Left lung (tissue), 14 donors: ENCODE data around the gene DCC. TPM values are rescaled to one million over a fixed set of nuclear protein-coding genes. Genes with fewer than 3 reads are reported as not detected.

ENCODE experiments used
- ATAC-seq: fragments of 200-7000 bp; cut with Tn5 transposase; one replicate; pipeline ENCODE4 v1.9.1; 2020; ENCODE audit warnings: moderate library complexity
- DNase-seq, 4 donors: peaks; one replicate each; pipeline ENCODE4 v3.0.0-alpha.2; 2013 to 2020
- H3K27ac ChIP-seq, 2 donors: fragments of 200-600 bp; sonication (generic) in 1 of 2; one replicate each; pipeline versions ENCODE4 v1.5.0 to v1.8.0; 2020 to 2021
- H3K27me3 ChIP-seq, 2 donors: fragments of 200-600 bp; sonication (generic) in 1 of 2; one replicate each; pipeline versions ENCODE4 v1.5.0 to v1.8.0; 2020 to 2021
- H3K36me3 ChIP-seq, 2 donors: fragments of 200-600 bp; sonication (generic) in 1 of 2; one replicate each; pipeline versions ENCODE4 v1.5.0 to v1.8.0; 2020 to 2021
- H3K4me1 ChIP-seq, 2 donors: fragments of 200-600 bp; one replicate each; pipeline ENCODE4 v1.8.0; 2021
- H3K4me3 ChIP-seq, 2 donors: fragments of 200-600 bp; sonication (generic) in 1 of 2; one replicate each; pipeline versions ENCODE4 v1.5.0 to v1.8.0; 2020 to 2021; ENCODE audit warnings: mild to moderate bottlenecking in 1 of 2
- H3K9me3 ChIP-seq, 2 donors: fragments of 200-600 bp; sonication (generic) in 1 of 2; one replicate each; pipeline versions ENCODE4 v1.5.0 to v1.8.0; 2020 to 2021
- intact Hi-C, 2 donors: fragments of 100-400 bp; cut with DNase I; formaldehyde crosslinking; loops; one replicate each; pipeline versions ENCODE4 v1.11.2 to v1.14.2; 2022
- long read RNA-seq, 12 donors: library from polyadenylated mRNA in 2 of 12; unstranded in 2 of 12; transcript quantifications; one replicate each; pipeline ENCODE4 v2.0.0 and lab custom pipeline, GENCODE V29; 2019 to 2026
- polyA plus RNA-seq, 6 donors: library from polyadenylated mRNA; unstranded; fragments of 120-200 nt; gene quantifications; one replicate each; pipeline ENCODE4 v1.2.1, GENCODE V29; 2013; ENCODE audit not compliant: insufficient read length in 6 of 6
- total RNA-seq, 2 donors: library from RNA; stranded (reverse); fragmentation: NEBNext Ultra II Directional; extraction: Animal tissue kit (Norgen Biotek cat#: 25700); gene quantifications; one replicate each; pipeline ENCODE4 v1.2.1, GENCODE V29; 2021
- TF ChIP-seq, protein P1 (sequence below), 2 donors: fragments of 200-600 bp; sonication (generic) in 1 of 2; IDR thresholded peaks; one replicate each; pipeline versions ENCODE4 v1.5.0 to v1.8.0; 2021; ENCODE audit warnings: antibody characterized with exemption in 2 of 2
- donor health status: DM: no; HTN: yes; CAD: no.
- donor health status: DM: no; HTN: no; CAD: no.

DCC gene
- 1 to 10 TPM in 1 of 2 donors, under 1 TPM in 1; 0.61 to 1.1 TPM for total RNA-seq
- polyA plus RNA-seq: 1 to 10 TPM; 1.6 to 3.5 (median 2.7) TPM
- long read RNA-seq, donor 1: 0 reads
- long read RNA-seq, donor 2: 0 reads
- long read RNA-seq, donor 3: 0 reads
- long read RNA-seq, donor 4: 0 reads
- long read RNA-seq, donor 5: 0 reads
- long read RNA-seq, donor 6: 0 reads
- long read RNA-seq, donor 7: 0 reads
- long read RNA-seq, donor 8: 0 reads
- long read RNA-seq, donor 9: 0 reads
- long read RNA-seq, donor 10: 0 reads
- long read RNA-seq, donor 11: 0 reads
- long read RNA-seq, donor 12: 0 reads

- H3K4me3 ChIP-seq: peak within 1 kb of the TSS in 1 of 2 donors; percentile 1
- TF ChIP-seq, protein P1, sequence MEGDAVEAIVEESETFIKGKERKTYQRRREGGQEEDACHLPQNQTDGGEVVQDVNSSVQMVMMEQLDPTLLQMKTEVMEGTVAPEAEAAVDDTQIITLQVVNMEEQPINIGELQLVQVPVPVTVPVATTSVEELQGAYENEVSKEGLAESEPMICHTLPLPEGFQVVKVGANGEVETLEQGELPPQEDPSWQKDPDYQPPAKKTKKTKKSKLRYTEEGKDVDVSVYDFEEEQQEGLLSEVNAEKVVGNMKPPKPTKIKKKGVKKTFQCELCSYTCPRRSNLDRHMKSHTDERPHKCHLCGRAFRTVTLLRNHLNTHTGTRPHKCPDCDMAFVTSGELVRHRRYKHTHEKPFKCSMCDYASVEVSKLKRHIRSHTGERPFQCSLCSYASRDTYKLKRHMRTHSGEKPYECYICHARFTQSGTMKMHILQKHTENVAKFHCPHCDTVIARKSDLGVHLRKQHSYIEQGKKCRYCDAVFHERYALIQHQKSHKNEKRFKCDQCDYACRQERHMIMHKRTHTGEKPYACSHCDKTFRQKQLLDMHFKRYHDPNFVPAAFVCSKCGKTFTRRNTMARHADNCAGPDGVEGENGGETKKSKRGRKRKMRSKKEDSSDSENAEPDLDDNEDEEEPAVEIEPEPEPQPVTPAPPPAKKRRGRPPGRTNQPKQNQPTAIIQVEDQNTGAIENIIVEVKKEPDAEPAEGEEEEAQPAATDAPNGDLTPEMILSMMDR (IDR thresholded peaks at IDR 0.05): peak in 1 of 2 donors; percentile 26
- no peak within 1 kb of the TSS for H3K27ac ChIP-seq
- peak; percentile 90 for ATAC-seq
- no peaks in the 10 kb centered on the region for H3K9me3 ChIP-seq
- H3K36me3 ChIP-seq: no peaks in the 10 kb centered on the region
- intact Hi-C loops: no loop called here
- no peaks in the 10 kb centered on the region for H3K4me1 ChIP-seq
- H3K27me3 ChIP-seq: peaks cover 35 to 67% of the 10 kb centered on the region in 2 donors
- DNase-seq: peak; percentile 36 to 71 (median 55)
These were observed at the start of gene DCC for GRCh38 chr18:52339891-52340371. DCC (plus strand) TSS chr18:52340197; CDS start chr18:52340788, 591 bp downstream.

- Histone ChIP-seq H3K27me3 (no peaks in the 10 kb centered on the region), H3K27ac (no peak overlapping the region), H3K4me3 (no peak overlapping the region), H3K4me1 (no peaks in the 10 kb centered on the region), H3K9me3 (peaks cover 0 to 9% of the 10 kb centered on the region in 2 donors), H3K36me3 (no peaks in the 10 kb centered on the region)
- DNase-seq: no peak
- intact Hi-C loops: no loop called here
- TF ChIP-seq, protein P1 (IDR thresholded peaks at IDR 0.05): no peak
- no peak for ATAC-seq
These were observed 29.3 kb upstream of the DCC start for GRCh38 chr18:52310651-52311050.

DNA sequence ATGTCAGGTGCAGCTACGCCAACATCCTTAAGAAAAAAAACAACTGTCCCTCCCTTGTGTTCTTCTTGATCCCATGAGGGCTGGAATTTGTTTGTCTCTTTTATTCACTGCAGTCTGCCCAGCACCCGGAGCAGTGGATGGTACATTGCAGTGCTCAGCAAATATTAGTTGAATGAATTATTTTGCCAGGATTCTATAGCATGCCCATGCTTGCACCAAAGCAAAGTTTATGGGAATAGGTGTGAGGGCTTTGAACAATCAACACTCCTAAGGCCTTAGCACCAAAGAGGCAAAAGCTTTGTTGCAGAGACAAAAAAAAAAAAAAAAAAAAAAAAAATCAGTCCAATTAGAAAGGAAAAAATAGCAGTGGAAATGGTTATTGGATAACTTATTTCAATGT, 28.7 kb upstream of the DCC start:
- H3K4me3 ChIP-seq: no peak overlapping the region
- TF ChIP-seq, protein P1 (IDR thresholded peaks at IDR 0.05): no peak
- ATAC-seq: no peak
- H3K9me3 ChIP-seq: peaks cover 0 to 12% of the 10 kb centered on the region in 2 donors
- no peak for DNase-seq
- H3K27ac ChIP-seq: no peak overlapping the region
- intact Hi-C loops: no loop called here
- H3K36me3 ChIP-seq: no peaks in the 10 kb centered on the region
- H3K4me1 ChIP-seq: no peaks in the 10 kb centered on the region
- no peaks in the 10 kb centered on the region for H3K27me3 ChIP-seq

DNA sequence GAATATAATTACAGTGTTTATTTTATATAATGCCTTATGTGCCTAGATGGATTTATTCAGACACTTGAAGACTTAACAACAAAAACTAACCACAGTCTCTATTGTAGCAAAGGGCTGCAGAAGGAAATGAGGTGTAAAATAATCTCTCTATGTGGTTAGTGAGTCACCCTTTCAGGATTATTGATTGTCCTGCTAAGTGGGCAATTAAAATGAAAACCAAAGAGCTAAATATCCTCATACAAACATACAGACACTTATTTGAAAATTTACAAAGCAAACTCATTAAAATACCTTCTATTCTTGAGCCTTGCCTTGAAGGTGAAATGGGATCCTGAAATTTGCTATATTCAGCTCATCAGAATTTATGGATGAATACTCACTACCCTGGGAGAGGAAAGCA, 27.7 kb upstream of the DCC start:
- Histone ChIP-seq H3K9me3 (peaks cover 0 to 11% of the 10 kb centered on the region in 2 donors), H3K36me3 (no peaks in the 10 kb centered on the region), H3K27me3 (no peaks in the 10 kb centered on the region), H3K4me1 (no peaks in the 10 kb centered on the region), H3K4me3 (no peak overlapping the region), H3K27ac (no peak overlapping the region)
- ATAC-seq (peak; percentile 50), DNase-seq (no peak)
- TF ChIP-seq, protein P1 (IDR thresholded peaks at IDR 0.05): no peak
- intact Hi-C loops: no loop called here

DNA sequence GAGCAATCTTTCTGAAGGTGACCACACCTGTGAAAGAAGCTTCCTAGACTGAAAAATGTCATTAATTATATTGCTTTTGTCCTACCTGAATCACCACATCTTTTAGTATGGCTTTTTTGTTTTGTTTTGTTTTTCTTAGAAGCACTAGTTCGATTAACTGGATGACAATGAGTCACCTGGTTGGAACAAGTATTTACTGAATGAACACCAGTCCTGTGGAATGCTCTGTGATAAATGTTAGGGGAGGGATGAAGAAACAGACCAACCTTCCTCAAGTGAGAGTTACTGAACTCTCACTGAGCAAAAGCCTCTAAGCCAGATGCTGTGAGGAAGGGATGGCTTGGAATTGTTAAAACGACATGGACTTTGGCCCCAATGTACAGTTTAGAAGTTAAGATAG, 26.8 kb upstream of the DCC start:
- peak; percentile 15 for ATAC-seq
- H3K27ac ChIP-seq: no peak overlapping the region
- H3K27me3 ChIP-seq: no peaks in the 10 kb centered on the region
- no peak for DNase-seq
- no peaks in the 10 kb centered on the region for H3K36me3 ChIP-seq
- peaks cover 0 to 11% of the 10 kb centered on the region in 2 donors for H3K9me3 ChIP-seq
- intact Hi-C loops: no loop called here
- H3K4me1 ChIP-seq: no peaks in the 10 kb centered on the region
- TF ChIP-seq, protein P1 (IDR thresholded peaks at IDR 0.05): no peak
- no peak overlapping the region for H3K4me3 ChIP-seq
